B cell (primary cell): ENCODE results near the gene HLA-C. TPM values are rescaled to one million over a fixed set of nuclear protein-coding genes. Genes with fewer than 3 reads are reported as not detected.
"Not testable (repeated sequence)": the region's sequence is repeated elsewhere in the genome, so short reads cannot be mapped to it uniquely, and the experiment has no call there.

Source experiments
- ATAC-seq: fragments of 200-7000 bp; cut with Tn5 transposase; one replicate; pipeline ENCODE4 v1.10.0; 2021; ENCODE audit warnings: low read depth, mild to moderate bottlenecking, moderate number of reproducible peaks, moderate library complexity
- CTCF ChIA-PET: fragments of 350-600 bp; sonication (Branson Sonifier 250); formaldehyde crosslinking; loops from one replicate; lab custom pipeline; 2021; ENCODE audit warnings: antibody characterized with exemption, inconsistent platforms; lab: Charles Lee
- POLR2A ChIA-PET: fragments of 350-600 bp; sonication (Branson Sonifier 250); formaldehyde crosslinking; loops from one replicate; lab custom pipeline; 2021; ENCODE audit warnings: antibody characterized with exemption; lab: Charles Lee
- DNase-seq: peaks from one replicate; pipeline ENCODE4 v3.0.0; 2013
- H2AFZ ChIP-seq: 2 replicates; pipeline ENCODE4 v1.6.1; 2012; ENCODE audit warnings: mild to moderate bottlenecking, low read depth, low read length; ENCODE audit not compliant: insufficient read depth, poor library complexity, severe bottlenecking
- H3K27ac ChIP-seq, 2 donors: 1 replicate in 1 of 2; 2 replicates in 1 of 2; pipeline ENCODE4 v1.5.1; 2012 to 2013; ENCODE audit warnings: low read length in 2 of 2, mild to moderate bottlenecking in 2 of 2, moderate library complexity in 1 of 2
- H3K27me3 ChIP-seq, 4 experiments: fragments of 200-600 bp in 1 of 4; sonication (generic) in 1 of 4; replicated peaks in 1 of 4; 1 replicate in 2 of 4; 2 replicates in 2 of 4; pipeline versions ENCODE4 v1.6.1 to v1.7.0; 2013 to 2016; ENCODE audit warnings: low read length in 3 of 4, mild to moderate bottlenecking in 2 of 4, mixed read lengths in 1 of 4, moderate library complexity in 1 of 4; ENCODE audit not compliant: insufficient read depth in 4 of 4, control insufficient read depth in 3 of 4; ENCODE audit errors: control extremely low read depth in 1 of 4
- H3K36me3 ChIP-seq, 2 experiments: replicated peaks in 1 of 2; 1 replicate in 1 of 2; 2 replicates in 1 of 2; pipeline versions ENCODE4 v1.6.1 to v1.7.1; 2013; ENCODE audit warnings: low read length in 1 of 2; ENCODE audit not compliant: insufficient read depth in 2 of 2, control insufficient read depth in 1 of 2; ENCODE audit errors: control extremely low read depth in 1 of 2, extremely low read depth in 1 of 2
- H3K4me1 ChIP-seq, 2 donors: fragments of 200-600 bp in 1 of 2; sonication (generic) in 1 of 2; 1 replicate in 1 of 2; 2 replicates in 1 of 2; pipeline versions ENCODE4 v1.5.1 to v1.6.1; 2013 to 2017; ENCODE audit warnings: low read length in 2 of 2; ENCODE audit not compliant: control insufficient read depth in 2 of 2, insufficient read depth in 2 of 2
- H3K4me2 ChIP-seq: replicated peaks from 2 replicates; pipeline ENCODE3; 2012; ENCODE audit warnings: mild to moderate bottlenecking, low read depth, low read length; ENCODE audit not compliant: poor library complexity, severe bottlenecking
- H3K4me3 ChIP-seq, 5 experiments: fragments of 200-600 bp in 1 of 5; sonication (generic) in 1 of 5; 1 replicate in 3 of 5; 2 replicates in 2 of 5; pipeline versions ENCODE4 v1.5.1 to v1.7.0; 2011 to 2016; ENCODE audit warnings: low read length in 4 of 5, mild to moderate bottlenecking in 4 of 5, low read depth in 2 of 5, control low read depth in 1 of 5, moderate library complexity in 1 of 5; ENCODE audit not compliant: insufficient read depth in 1 of 5; ENCODE audit errors: control extremely low read depth in 1 of 5, extremely low read depth in 1 of 5
- H3K79me2 ChIP-seq: fragments of 200-600 bp; sonication (generic); one replicate; pipeline ENCODE4 v1.6.0; 2016; ENCODE audit warnings: low read length; ENCODE audit not compliant: control insufficient read depth, insufficient read depth
- H3K9ac ChIP-seq: fragments of 200-600 bp; sonication (generic); 2 replicates; pipeline ENCODE4 v1.6.1; 2017; ENCODE audit warnings: mild to moderate bottlenecking, low read length, moderate library complexity
- H3K9me3 ChIP-seq, 3 donors: one replicate each; pipeline versions ENCODE4 v1.6.1 to v1.7.1; 2013; ENCODE audit warnings: low read length in 2 of 3; ENCODE audit not compliant: control insufficient read depth in 2 of 3, insufficient read depth in 1 of 3; ENCODE audit errors: control extremely low read depth in 1 of 3
- H4K20me1 ChIP-seq: 2 replicates; pipeline ENCODE4 v1.6.0; 2012; ENCODE audit warnings: mild to moderate bottlenecking, low read length; ENCODE audit not compliant: insufficient read depth, control insufficient read depth, poor library complexity, severe bottlenecking
- H3K27ac Mint-ChIP-seq: one replicate; pipeline ENCODE4 v1.8.0; 2021; ENCODE audit warnings: mixed read lengths
- H3K27me3 Mint-ChIP-seq: one replicate; pipeline ENCODE4 v1.8.0; 2021; ENCODE audit warnings: mixed read lengths
- H3K4me1 Mint-ChIP-seq: one replicate; pipeline ENCODE4 v1.8.0; 2021; ENCODE audit warnings: mixed read lengths
- H3K4me3 Mint-ChIP-seq: one replicate; pipeline ENCODE4 v1.8.0; 2021; ENCODE audit warnings: mixed read lengths
- H3K9me3 Mint-ChIP-seq: one replicate; pipeline ENCODE4 v1.8.0; 2022; ENCODE audit warnings: mixed read lengths; ENCODE audit not compliant: insufficient read depth
- EZH2 ChIP-seq: IDR thresholded peaks from 2 replicates; pipeline ENCODE4 v1.6.1; 2012; ENCODE audit warnings: borderline replicate concordance, low read depth, mild to moderate bottlenecking, moderate library complexity, low read length; ENCODE audit not compliant: insufficient read depth, poor library complexity, severe bottlenecking
- WGBS: methylation state at CpG from one replicate; pipeline ENCODE4 v1.1.5; 2013; ENCODE audit warnings: missing lambda C conversion rate; ENCODE audit not compliant: insufficient coverage; 5-methylcytosine and 5-hydroxymethylcytosine counted together
- intact Hi-C: fragments of 100-400 bp; cut with micrococcal nuclease; formaldehyde crosslinking; loops from one replicate; pipeline ENCODE4 v1.10.0; 2022
- polyA plus RNA-seq: library from polyadenylated mRNA; depleted of rRNA; stranded (reverse); fragments of >200 nt; gene quantifications from 2 replicates; pipeline ENCODE4 v1.2.3, GENCODE V29; 2012
- total RNA-seq, 2 donors: library from RNA; stranded (reverse); fragments of 120-200 nt in 1 of 2; gene quantifications; 1 replicate in 1 of 2; 2 replicates in 1 of 2; pipeline versions ENCODE4 v1.2.3 to v1.2.4, GENCODE V29; 2013 to 2022
- TF ChIP-seq, protein P1 (sequence below): fragments of 200-600 bp; IDR thresholded peaks from one replicate; pipeline ENCODE4 v1.8.0; 2022; ENCODE audit warnings: antibody characterized with exemption, mild to moderate bottlenecking

Gene HLA-C
- total and polyA plus RNA-seq, 2 donors (not counting 1 experiment from before 2014, with no cell fraction given): 998 to 1,983 TPM

DNA sequence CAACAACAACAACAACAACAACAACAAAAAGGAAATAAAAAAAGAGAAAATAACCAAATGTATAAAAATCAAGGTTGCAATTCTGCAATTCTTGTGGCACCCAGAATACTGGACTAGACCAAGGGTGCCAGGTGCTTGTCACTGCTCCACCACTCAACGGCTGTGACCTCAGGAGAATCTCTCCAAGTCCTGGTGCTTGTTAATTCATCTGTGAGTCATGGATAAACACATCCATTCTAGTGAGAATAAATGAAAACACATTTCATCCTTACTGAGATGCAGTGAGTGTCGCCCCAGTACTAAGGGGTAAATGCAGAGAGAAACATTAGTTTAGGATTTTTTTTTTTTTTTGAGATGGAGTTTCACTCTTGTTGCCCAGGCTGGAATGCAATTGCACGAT is 32.0 kb downstream of the HLA-C start:
- Histone ChIP-seq H3K36me3 (no peaks in the 10 kb centered on the region), H3K4me1 (no peaks in the 10 kb centered on the region), H3K79me2 (no peaks in the 10 kb centered on the region), H3K9ac (no peak overlapping the region), H3K4me2 (no peak overlapping the region), H3K9me3 (no peaks in the 10 kb centered on the region), H4K20me1 (no peaks in the 10 kb centered on the region), H3K27ac (no peak overlapping the region), H3K27me3 (peaks cover 0 to 3% (median 0%) of the 10 kb centered on the region in 4 experiments), H2AFZ (no peak overlapping the region), H3K4me3 (no peak overlapping the region)
- POLR2A ChIA-PET: interaction anchor here (0.7 kb wide), 1 partner anchor 57 kb away, joined by 3 read pairs; no protein-coding TSS in a partner anchor
- no peaks in the 10 kb centered on the region for H3K4me1 Mint-ChIP-seq
- no peak overlapping the region for H3K27ac Mint-ChIP-seq
- TF ChIP-seq, protein P1, sequence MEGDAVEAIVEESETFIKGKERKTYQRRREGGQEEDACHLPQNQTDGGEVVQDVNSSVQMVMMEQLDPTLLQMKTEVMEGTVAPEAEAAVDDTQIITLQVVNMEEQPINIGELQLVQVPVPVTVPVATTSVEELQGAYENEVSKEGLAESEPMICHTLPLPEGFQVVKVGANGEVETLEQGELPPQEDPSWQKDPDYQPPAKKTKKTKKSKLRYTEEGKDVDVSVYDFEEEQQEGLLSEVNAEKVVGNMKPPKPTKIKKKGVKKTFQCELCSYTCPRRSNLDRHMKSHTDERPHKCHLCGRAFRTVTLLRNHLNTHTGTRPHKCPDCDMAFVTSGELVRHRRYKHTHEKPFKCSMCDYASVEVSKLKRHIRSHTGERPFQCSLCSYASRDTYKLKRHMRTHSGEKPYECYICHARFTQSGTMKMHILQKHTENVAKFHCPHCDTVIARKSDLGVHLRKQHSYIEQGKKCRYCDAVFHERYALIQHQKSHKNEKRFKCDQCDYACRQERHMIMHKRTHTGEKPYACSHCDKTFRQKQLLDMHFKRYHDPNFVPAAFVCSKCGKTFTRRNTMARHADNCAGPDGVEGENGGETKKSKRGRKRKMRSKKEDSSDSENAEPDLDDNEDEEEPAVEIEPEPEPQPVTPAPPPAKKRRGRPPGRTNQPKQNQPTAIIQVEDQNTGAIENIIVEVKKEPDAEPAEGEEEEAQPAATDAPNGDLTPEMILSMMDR: no peak
- TF ChIP-seq EZH2: no peak
- H3K27me3 Mint-ChIP-seq: peaks cover 14% of the 10 kb centered on the region
- intact Hi-C loops: no loop called here
- ATAC-seq (no peak), DNase-seq (no peak)
- no CpG with 5 or more reads among the region's 3 CpGs for WGBS
- H3K4me3 Mint-ChIP-seq: no peak overlapping the region
- no peaks in the 10 kb centered on the region for H3K9me3 Mint-ChIP-seq
- CTCF ChIA-PET: no interaction called here

DNA sequence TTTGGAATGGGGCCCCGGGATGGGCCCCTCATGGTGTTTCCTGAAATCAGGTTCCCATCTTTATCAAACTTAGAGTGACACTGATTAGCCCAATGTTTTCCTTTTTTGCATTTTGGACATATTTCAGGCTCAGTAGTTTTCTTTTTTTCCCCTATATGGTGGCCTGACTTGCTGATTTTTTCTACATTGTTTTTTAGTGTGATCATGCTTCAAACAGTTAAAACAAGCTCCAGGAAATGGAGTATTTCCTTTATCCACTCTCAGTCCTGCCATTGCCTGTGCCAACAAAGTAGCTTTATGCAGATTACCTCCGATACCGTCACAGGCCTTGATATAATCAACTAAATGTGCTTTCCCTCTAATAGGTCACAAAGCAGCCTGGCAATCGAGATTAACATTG is 37.8 kb downstream of the HLA-C start:
- H3K27ac Mint-ChIP-seq, H3K27ac ChIP-seq, H3K79me2 ChIP-seq, H3K9me3 Mint-ChIP-seq, H3K9ac ChIP-seq, POLR2A ChIA-PET, DNase-seq, H3K4me3 Mint-ChIP-seq, H4K20me1 ChIP-seq, intact Hi-C loops, H3K36me3 ChIP-seq, H3K4me1 Mint-ChIP-seq, ATAC-seq, H3K4me2 ChIP-seq, H2AFZ ChIP-seq, H3K4me1 ChIP-seq, H3K9me3 ChIP-seq, H3K27me3 ChIP-seq, H3K4me3 ChIP-seq: not testable (repeated sequence)
- WGBS: 20% methylated on average over 1 of the region's 4 CpGs
- CTCF ChIA-PET: interaction anchor here (0.8 to 1.2 kb wide), 3 partner anchors 37 to 821 kb away, joined by 3 read pairs; no protein-coding TSS in a partner anchor
- H3K27me3 Mint-ChIP-seq: peaks cover 13% of the 10 kb centered on the region
